Esophagus squamous epithelium (tissue), 5 donors: ENCODE measurements around the gene R3HDML. TPM values are rescaled to one million over a fixed set of nuclear protein-coding genes. Genes with fewer than 3 reads are reported as not detected.

ENCODE experiments used
- DNase-seq: peaks from one replicate; lab custom pipeline; 2025; lab: John Stamatoyannopoulos, UW
- H3K27ac ChIP-seq, 4 donors: fragments of 200-600 bp; sonication (generic); one replicate each; pipeline ENCODE4 v1.5.1; 2016 to 2019; ENCODE audit warnings: mild to moderate bottlenecking in 1 of 4
- H3K27me3 ChIP-seq, 4 donors: fragments of 200-600 bp; sonication (generic); 1 replicate in 3 of 4; 2 replicates in 1 of 4; pipeline versions ENCODE4 v1.5.1 to v1.6.0; 2017 to 2021; ENCODE audit warnings: antibody characterized with exemption in 1 of 4
- H3K36me3 ChIP-seq, 3 donors: fragments of 200-600 bp; sonication (generic); one replicate each; pipeline ENCODE4 v1.5.1; 2016 to 2019
- H3K4me1 ChIP-seq, 3 donors: fragments of 200-600 bp; sonication (generic); one replicate each; pipeline ENCODE4 v1.5.1; 2017 to 2019
- H3K4me3 ChIP-seq, 4 donors: fragments of 200-600 bp; sonication (generic); 1 replicate in 3 of 4; 2 replicates in 1 of 4; pipeline ENCODE4 v1.5.1; 2016 to 2019; ENCODE audit warnings: mild to moderate bottlenecking in 2 of 4, moderate library complexity in 1 of 4
- H3K9me3 ChIP-seq, 3 donors: fragments of 200-600 bp; sonication (generic); one replicate each; pipeline ENCODE4 v1.5.1; 2016 to 2019
- CTCF ChIP-seq, 6 experiments: fragments of 450-650 bp in 4 of 6; fragments of 200-600 bp in 2 of 6; sonication (generic) in 2 of 6; IDR thresholded peaks; one replicate each; pipeline ENCODE4 v1.5.1; 2016 to 2019; ENCODE audit warnings: antibody characterized with exemption in 6 of 6, mild to moderate bottlenecking in 4 of 6, moderate library complexity in 4 of 6
- POLR2A ChIP-seq, 4 donors: fragments of 450-650 bp; IDR thresholded peaks; one replicate each; pipeline ENCODE4 v1.6.1; 2017; ENCODE audit warnings: antibody characterized with exemption in 4 of 4, mild to moderate bottlenecking in 4 of 4, moderate library complexity in 3 of 4
- WGBS, 2 donors: methylation state at CpG; one replicate each; pipeline ENCODE4 v1.1.5; 2018; 5-methylcytosine and 5-hydroxymethylcytosine counted together
- intact Hi-C: fragments of 100-400 bp; cut with DNase I; formaldehyde crosslinking; loops from one replicate; pipeline ENCODE4 v1.15.0; 2022
- total RNA-seq, 4 donors: library from RNA; depleted of rRNA; stranded (reverse); fragments of >200 nt; gene quantifications; one replicate each; pipeline ENCODE4 v1.1.0, GENCODE V29; 2016
- donor health status: DM: yes; HTN: yes; CAD: no.

Gene R3HDML
- total RNA-seq, 4 donors from 2014 or later, result not detected

- Histone ChIP-seq H3K27ac (no peak overlapping the region), H3K4me1 (peaks cover 0 to 9% (median 0%) of the 10 kb centered on the region in 3 donors), H3K9me3 (no peaks in the 10 kb centered on the region), H3K36me3 (no peaks in the 10 kb centered on the region), H3K4me3 (no peak overlapping the region), H3K27me3 (peaks cover 0 to 53% (median 0%) of the 10 kb centered on the region in 4 donors)
- 82 to 87% methylated on average over 5 of the region's 8 CpGs for WGBS, 2 donors
- DNase-seq, result no peak
- TF ChIP-seq CTCF (IDR thresholded peaks at IDR 0.05), result no peak
- TF ChIP-seq POLR2A (IDR thresholded peaks at IDR 0.05), result no peak
- intact Hi-C loops, result no loop called here
Observed at GRCh38 chr20:44358776-44359175, 21.9 kb downstream of the R3HDML start.

- Histone ChIP-seq H3K9me3 (no peaks in the 10 kb centered on the region), H3K27ac (no peak overlapping the region), H3K4me1 (peaks cover 0 to 9% (median 0%) of the 10 kb centered on the region in 3 donors), H3K36me3 (no peaks in the 10 kb centered on the region), H3K4me3 (no peak overlapping the region), H3K27me3 (peaks cover 0 to 40% (median 0%) of the 10 kb centered on the region in 4 donors)
- TF ChIP-seq POLR2A (IDR thresholded peaks at IDR 0.05) (no peak), CTCF (IDR thresholded peaks at IDR 0.05) (no peak)
- DNase-seq, result no peak
- intact Hi-C loops, result no loop called here
Observed at GRCh38 chr20:44360221-44360620, 23.4 kb downstream of the R3HDML start.

GRCh38 chr20:44361021-44361420 is 24.2 kb downstream of the R3HDML start:
- intact Hi-C loops, result no loop called here
- no peaks in the 10 kb centered on the region for H3K9me3 ChIP-seq

GRCh38 chr20:44362466-44362940 is 25.7 kb downstream of the R3HDML start:
- no peak for TF ChIP-seq POLR2A (IDR thresholded peaks at IDR 0.05)
- TF ChIP-seq CTCF (IDR thresholded peaks at IDR 0.05), result no peak
- H3K9me3 ChIP-seq, result no peaks in the 10 kb centered on the region
- no peaks in the 10 kb centered on the region for H3K36me3 ChIP-seq
- H3K4me3 ChIP-seq, result no peak overlapping the region
- no peak for DNase-seq
- intact Hi-C loops, result no loop called here
- H3K4me1 ChIP-seq, result peaks cover 0 to 5% (median 0%) of the 10 kb centered on the region in 3 donors
- peaks cover 0 to 17% (median 0%) of the 10 kb centered on the region in 4 donors for H3K27me3 ChIP-seq
- 68 to 75% methylated on average over 4 of the region's 4 CpGs for WGBS, 2 donors
- no peak overlapping the region for H3K27ac ChIP-seq

More at GRCh38 chr20:44361021-44361420, 24.2 kb downstream of the R3HDML start:
- WGBS, 2 donors, result 64 to 74% methylated on average over 3 of the region's 3 CpGs
- Histone ChIP-seq H3K4me1 (peaks cover 0 to 9% (median 0%) of the 10 kb centered on the region in 3 donors), H3K27me3 (peaks cover 0 to 32% (median 0%) of the 10 kb centered on the region in 4 donors), H3K27ac (no peak overlapping the region), H3K36me3 (no peaks in the 10 kb centered on the region), H3K4me3 (no peak overlapping the region)
- TF ChIP-seq POLR2A (IDR thresholded peaks at IDR 0.05) (no peak), CTCF (IDR thresholded peaks at IDR 0.05) (no peak)
- DNase-seq, result no peak

GRCh38 chr20:44364068-44364467 is 27.2 kb downstream of the R3HDML start:
- TF ChIP-seq CTCF (IDR thresholded peaks at IDR 0.05), result no peak
- TF ChIP-seq POLR2A (IDR thresholded peaks at IDR 0.05), result no peak
- Histone ChIP-seq H3K36me3 (no peaks in the 10 kb centered on the region), H3K4me1 (no peaks in the 10 kb centered on the region), H3K27ac (no peak overlapping the region), H3K9me3 (no peaks in the 10 kb centered on the region), H3K27me3 (peaks cover 0 to 3% (median 0%) of the 10 kb centered on the region in 4 donors), H3K4me3 (no peak overlapping the region)
- DNase-seq, result no peak
- WGBS, 2 donors, result 67 to 69% methylated on average over 4 of the region's 4 CpGs
- intact Hi-C loops, result no loop called here
